H9 (cell line): ENCODE results near the gene KIRREL3. TPM values are rescaled to one million over a fixed set of nuclear protein-coding genes. Genes with fewer than 3 reads are reported as not detected.

Source experiments
- DNase-seq: peaks from one replicate; pipeline ENCODE4 v3.0.0-alpha.2; 2017
- H2AFZ ChIP-seq: one replicate; pipeline ENCODE4 v1.6.1; 2013; ENCODE audit warnings: mild to moderate bottlenecking, low read length, control low read depth, moderate library complexity
- H2AK5ac ChIP-seq: 2 replicates; pipeline ENCODE4 v1.6.1; 2013; ENCODE audit warnings: low read length, control low read depth, mixed read lengths; ENCODE audit not compliant: insufficient read length
- H2BK120ac ChIP-seq: one replicate; pipeline ENCODE4 v1.6.1; 2013; ENCODE audit warnings: low read depth, mild to moderate bottlenecking, low read length, control low read depth, inconsistent platforms; ENCODE audit not compliant: poor library complexity, severe bottlenecking
- H2BK12ac ChIP-seq: 2 replicates; pipeline ENCODE4 v1.6.1; 2013; ENCODE audit warnings: low read length, control low read depth, mixed read lengths, low read depth; ENCODE audit not compliant: insufficient read length
- H2BK15ac ChIP-seq: 2 replicates; pipeline ENCODE4 v1.6.1; 2013; ENCODE audit warnings: low read depth, low read length, control low read depth
- H2BK20ac ChIP-seq: one replicate; pipeline ENCODE4 v1.6.1; 2013; ENCODE audit warnings: low read depth, mild to moderate bottlenecking, low read length, control low read depth, inconsistent platforms; ENCODE audit not compliant: poor library complexity, severe bottlenecking
- H2BK5ac ChIP-seq: 2 replicates; pipeline ENCODE4 v1.6.1; 2013; ENCODE audit warnings: low read length, control low read depth, mixed read lengths; ENCODE audit not compliant: insufficient read length
- H3K14ac ChIP-seq: 2 replicates; pipeline ENCODE4 v1.6.1; 2013; ENCODE audit warnings: low read length, control low read depth; ENCODE audit not compliant: insufficient read depth
- H3K18ac ChIP-seq: 2 replicates; pipeline ENCODE4 v1.6.1; 2013; ENCODE audit warnings: low read depth, mild to moderate bottlenecking, mixed read lengths, low read length, control low read depth; ENCODE audit not compliant: insufficient read length
- H3K23ac ChIP-seq: 2 replicates; pipeline ENCODE4 v1.6.1; 2013; ENCODE audit warnings: low read length, control low read depth, mixed read lengths, low read depth; ENCODE audit not compliant: insufficient read length
- H3K23me2 ChIP-seq: 2 replicates; pipeline ENCODE4 v1.6.1; 2013; ENCODE audit warnings: low read depth, mild to moderate bottlenecking, mixed read lengths, low read length, control low read depth; ENCODE audit not compliant: insufficient read length, poor library complexity, severe bottlenecking
- H3K27ac ChIP-seq: 2 replicates; pipeline ENCODE4 v1.5.1; 2013; ENCODE audit warnings: low read length, control low read depth, mixed read lengths, low read depth; ENCODE audit not compliant: insufficient read length
- H3K27me3 ChIP-seq: 2 replicates; pipeline ENCODE4 v1.6.1; 2013; ENCODE audit warnings: low read length, control low read depth, inconsistent platforms; ENCODE audit not compliant: insufficient read depth
- H3K4ac ChIP-seq: 2 replicates; pipeline ENCODE4 v1.6.1; 2013; ENCODE audit warnings: low read depth, mild to moderate bottlenecking, control low read depth, inconsistent platforms, low read length, moderate library complexity
- H3K4me1 ChIP-seq: 2 replicates; pipeline ENCODE4 v1.6.1; 2013; ENCODE audit warnings: low read length, control low read depth, inconsistent platforms; ENCODE audit not compliant: insufficient read depth
- H3K4me2 ChIP-seq: 2 replicates; pipeline ENCODE4 v1.6.1; 2013; ENCODE audit warnings: low read length, control low read depth, mixed read lengths; ENCODE audit not compliant: insufficient read length, insufficient read depth
- H3K56ac ChIP-seq: 2 replicates; pipeline ENCODE4 v1.6.1; 2013; ENCODE audit warnings: low read depth, mild to moderate bottlenecking, mixed read lengths, low read length, control low read depth; ENCODE audit not compliant: insufficient read length
- H3K79me1 ChIP-seq: 2 replicates; pipeline ENCODE4 v1.6.1; 2013; ENCODE audit warnings: low read depth, mild to moderate bottlenecking, moderate library complexity, low read length, control low read depth, inconsistent platforms; ENCODE audit not compliant: insufficient read depth, poor library complexity, severe bottlenecking
- H3K79me2 ChIP-seq: 2 replicates; pipeline ENCODE4 v1.6.1; 2013; ENCODE audit warnings: low read length, control low read depth, inconsistent platforms; ENCODE audit not compliant: insufficient read depth
- H3K9ac ChIP-seq: 2 replicates; pipeline ENCODE4 v1.6.1; 2013; ENCODE audit warnings: low read length, control low read depth, mixed read lengths; ENCODE audit not compliant: insufficient read length; ENCODE audit errors: extremely low read depth
- H3K9me3 ChIP-seq: one replicate; pipeline ENCODE4 v1.6.1; 2013; ENCODE audit warnings: low read depth, low read length, inconsistent platforms; ENCODE audit not compliant: control insufficient read depth
- H3T11ph ChIP-seq: one replicate; pipeline ENCODE4 v1.6.1; 2013; ENCODE audit warnings: mild to moderate bottlenecking, low read length, control low read depth, inconsistent platforms
- H4K20me1 ChIP-seq: one replicate; pipeline ENCODE4 v1.6.1; 2013; ENCODE audit not compliant: control insufficient read depth, insufficient read length, insufficient read depth
- H4K5ac ChIP-seq: 2 replicates; pipeline ENCODE4 v1.6.1; 2013; ENCODE audit warnings: low read depth, mild to moderate bottlenecking, mixed read lengths, low read length, control low read depth; ENCODE audit not compliant: insufficient read length
- H4K8ac ChIP-seq: replicated peaks from 2 replicates; pipeline ENCODE4 v1.6.1; 2013; ENCODE audit warnings: low read length, control low read depth, mixed read lengths, low read depth; ENCODE audit not compliant: insufficient read length
- H4K91ac ChIP-seq: 2 replicates; pipeline ENCODE4 v1.6.1; 2013; ENCODE audit warnings: low read depth, mild to moderate bottlenecking, moderate library complexity, mixed read lengths, low read length, control low read depth; ENCODE audit not compliant: insufficient read length
- H3K27ac Mint-ChIP-seq, 3 experiments: 2 replicates in 2 of 3; 3 replicates in 1 of 3; pipeline ENCODE4 v1.8.0; 2020 to 2021; ENCODE audit warnings: mixed read lengths in 3 of 3, mild to moderate bottlenecking in 1 of 3, moderate library complexity in 1 of 3
- H3K27me3 Mint-ChIP-seq: 2 replicates; pipeline ENCODE4 v1.8.0; 2021; ENCODE audit warnings: low read depth, mild to moderate bottlenecking, moderate library complexity, mixed read lengths
- H3K36me3 Mint-ChIP-seq, 3 experiments: 2 replicates in 2 of 3; 3 replicates in 1 of 3; pipeline ENCODE4 v1.8.0; 2020 to 2021; ENCODE audit warnings: low read depth in 3 of 3, mixed read lengths in 3 of 3; ENCODE audit not compliant: insufficient read depth in 1 of 3
- H3K4me1 Mint-ChIP-seq, 2 experiments: 2 replicates each; pipeline ENCODE4 v1.8.0; 2020; ENCODE audit warnings: mixed read lengths in 2 of 2
- H3K4me3 Mint-ChIP-seq, 2 experiments: 2 replicates in 1 of 2; 3 replicates in 1 of 2; pipeline ENCODE4 v1.8.0; 2020 to 2021; ENCODE audit warnings: mild to moderate bottlenecking in 2 of 2, mixed read lengths in 2 of 2, moderate library complexity in 1 of 2
- H3K9me3 Mint-ChIP-seq, 2 experiments: 2 replicates in 1 of 2; 3 replicates in 1 of 2; pipeline ENCODE4 v1.8.0; 2020; ENCODE audit warnings: mild to moderate bottlenecking in 2 of 2, mixed read lengths in 2 of 2, moderate library complexity in 1 of 2
- CTCF ChIP-seq: fragments of 200-600 bp; sonication (generic); conservative IDR thresholded peaks from 3 replicates; pipeline ENCODE4 v1.8.0; 2021; ENCODE audit warnings: antibody characterized with exemption, mild to moderate bottlenecking
- WGBS: extraction: QIAGEN DNeasy Blood & Tissue Kit; methylation state at CpG from one replicate; pipeline ENCODE4 v1.1.7; 2013; ENCODE audit warnings: missing lambda C conversion rate, low lambda C conversion rate, mixed read lengths; ENCODE audit not compliant: insufficient read length; ENCODE audit errors: extremely low coverage; 5-methylcytosine and 5-hydroxymethylcytosine counted together
- total RNA-seq: library from RNA; stranded (reverse); gene quantifications from 2 replicates; pipeline ENCODE4 v1.2.1, GENCODE V29; 2021

KIRREL3 gene
- total RNA-seq, 1 experiment from 2014 or later = 0.17 TPM

GRCh38 chr11:126702987-126703386 lies 297.6 kb downstream of the KIRREL3 start:
- Histone ChIP-seq H2BK12ac (no peak overlapping the region), H3K23ac (no peak overlapping the region), H4K20me1 (no peaks in the 10 kb centered on the region), H2AFZ (no peak overlapping the region), H3K56ac (no peak overlapping the region), H3K4ac (no peak overlapping the region), H4K8ac (no peak overlapping the region), H3K4me1 (peaks cover 2% of the 10 kb centered on the region; the same call in 1 of the 2 replicates), H3K14ac (no peak overlapping the region), H4K5ac (no peak overlapping the region), H2AK5ac (no peak overlapping the region), H3K4me2 (no peak overlapping the region), H3K9me3 (no peaks in the 10 kb centered on the region), H3K9ac (no peak overlapping the region), H3T11ph (no peak overlapping the region), H3K79me2 (no peaks in the 10 kb centered on the region), H2BK120ac (no peak overlapping the region), H3K27ac (no peak overlapping the region), H2BK15ac (no peak overlapping the region), H4K91ac (no peak overlapping the region), H3K79me1 (no peaks in the 10 kb centered on the region), H3K18ac (no peak overlapping the region), H2BK5ac (no peak overlapping the region), H3K23me2 (no peaks in the 10 kb centered on the region), H2BK20ac (no peak overlapping the region), H3K27me3 (no peaks in the 10 kb centered on the region)
- peaks cover 30 to 34% of the 10 kb centered on the region in 2 experiments for H3K4me1 Mint-ChIP-seq
- H3K27me3 Mint-ChIP-seq = peaks cover 3% of the 10 kb centered on the region; the same call in 1 of the 2 replicates
- DNase-seq = no peak
- no peak for TF ChIP-seq CTCF
- H3K27ac Mint-ChIP-seq = 0 out of 7 replicates have a peak overlapping the region, but pooled peaks of 1 of the 3 experiments have one; percentile 9
- no peaks in the 10 kb centered on the region; a peak in 1 of 5 replicates for H3K9me3 Mint-ChIP-seq
- H3K4me3 Mint-ChIP-seq = no peak overlapping the region
- H3K36me3 Mint-ChIP-seq = no peaks in the 10 kb centered on the region; a peak in 1 of 7 replicates
- no CpG with 5 or more reads among the region's 5 CpGs for WGBS
